HCT116 (cell line): Measurements from ENCODE around the gene HIVEP3.

Experiments used
- POLR2A ChIP-seq: IDR thresholded peaks from 2 replicates; pipeline ENCODE4 v1.7.0; 2011; ENCODE audit warnings: borderline replicate concordance; ENCODE audit not compliant: insufficient read depth, insufficient read length; ENCODE audit errors: extremely low read depth
- SP1 ChIP-seq: IDR thresholded peaks from 2 replicates; pipeline ENCODE4 v1.6.1; 2012; ENCODE audit warnings: low read depth
- TF ChIP-seq, protein P1 (sequence below): IDR thresholded peaks from 2 replicates; pipeline ENCODE4 v1.6.1; 2012; ENCODE audit warnings: low read depth

DNA sequence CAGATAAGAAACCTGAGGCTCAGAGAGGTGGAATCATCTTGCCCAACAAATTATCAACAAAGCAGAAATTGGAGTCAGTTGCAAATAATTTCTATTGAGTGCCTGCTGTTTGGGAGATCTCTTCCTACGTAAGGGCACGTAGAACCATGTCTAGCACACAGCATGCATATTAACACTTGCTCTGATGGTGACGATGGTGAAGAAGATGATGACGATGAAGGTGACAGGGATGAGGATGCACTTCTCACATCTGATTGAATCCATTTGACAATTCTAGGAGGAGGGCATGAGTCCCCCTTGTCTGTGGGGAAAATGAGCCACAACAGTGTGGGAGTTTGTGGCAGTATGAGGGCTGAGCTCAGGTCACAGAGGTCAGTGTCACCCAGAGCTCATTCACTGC is 183.6 kb downstream of the HIVEP3 start:
- no peak for TF ChIP-seq SP1
- TF ChIP-seq, protein P1, sequence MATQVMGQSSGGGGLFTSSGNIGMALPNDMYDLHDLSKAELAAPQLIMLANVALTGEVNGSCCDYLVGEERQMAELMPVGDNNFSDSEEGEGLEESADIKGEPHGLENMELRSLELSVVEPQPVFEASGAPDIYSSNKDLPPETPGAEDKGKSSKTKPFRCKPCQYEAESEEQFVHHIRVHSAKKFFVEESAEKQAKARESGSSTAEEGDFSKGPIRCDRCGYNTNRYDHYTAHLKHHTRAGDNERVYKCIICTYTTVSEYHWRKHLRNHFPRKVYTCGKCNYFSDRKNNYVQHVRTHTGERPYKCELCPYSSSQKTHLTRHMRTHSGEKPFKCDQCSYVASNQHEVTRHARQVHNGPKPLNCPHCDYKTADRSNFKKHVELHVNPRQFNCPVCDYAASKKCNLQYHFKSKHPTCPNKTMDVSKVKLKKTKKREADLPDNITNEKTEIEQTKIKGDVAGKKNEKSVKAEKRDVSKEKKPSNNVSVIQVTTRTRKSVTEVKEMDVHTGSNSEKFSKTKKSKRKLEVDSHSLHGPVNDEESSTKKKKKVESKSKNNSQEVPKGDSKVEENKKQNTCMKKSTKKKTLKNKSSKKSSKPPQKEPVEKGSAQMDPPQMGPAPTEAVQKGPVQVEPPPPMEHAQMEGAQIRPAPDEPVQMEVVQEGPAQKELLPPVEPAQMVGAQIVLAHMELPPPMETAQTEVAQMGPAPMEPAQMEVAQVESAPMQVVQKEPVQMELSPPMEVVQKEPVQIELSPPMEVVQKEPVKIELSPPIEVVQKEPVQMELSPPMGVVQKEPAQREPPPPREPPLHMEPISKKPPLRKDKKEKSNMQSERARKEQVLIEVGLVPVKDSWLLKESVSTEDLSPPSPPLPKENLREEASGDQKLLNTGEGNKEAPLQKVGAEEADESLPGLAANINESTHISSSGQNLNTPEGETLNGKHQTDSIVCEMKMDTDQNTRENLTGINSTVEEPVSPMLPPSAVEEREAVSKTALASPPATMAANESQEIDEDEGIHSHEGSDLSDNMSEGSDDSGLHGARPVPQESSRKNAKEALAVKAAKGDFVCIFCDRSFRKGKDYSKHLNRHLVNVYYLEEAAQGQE, result no peak
- no peak for TF ChIP-seq POLR2A
